Activated CD8-positive, alpha-beta memory T cell treated with anti-CD3 and anti-CD28 coated beads for 36 hours (primary cell): ENCODE measurements around the gene LCE3E. TPM values are rescaled to one million over a fixed set of nuclear protein-coding genes. Genes with fewer than 3 reads are reported as not detected.

Experiments used
- CTCF ChIA-PET: fragments of 350-600 bp; sonication (Branson Sonifier 250); formaldehyde crosslinking; loops from one replicate; lab custom pipeline; 2021; ENCODE audit warnings: antibody characterized with exemption; lab: Charles Lee
- POLR2A ChIA-PET: fragments of 350-600 bp; sonication (Branson Sonifier 250); formaldehyde crosslinking; loops from one replicate; lab custom pipeline; 2021; ENCODE audit warnings: antibody characterized with exemption; lab: Charles Lee
- total RNA-seq, 2 experiments: library from RNA; stranded (reverse); gene quantifications; one replicate each; pipeline ENCODE4 v1.2.3, GENCODE V29; 2021

LCE3E gene
- total RNA-seq, 2 experiments from 2014 or later = not detected

DNA sequence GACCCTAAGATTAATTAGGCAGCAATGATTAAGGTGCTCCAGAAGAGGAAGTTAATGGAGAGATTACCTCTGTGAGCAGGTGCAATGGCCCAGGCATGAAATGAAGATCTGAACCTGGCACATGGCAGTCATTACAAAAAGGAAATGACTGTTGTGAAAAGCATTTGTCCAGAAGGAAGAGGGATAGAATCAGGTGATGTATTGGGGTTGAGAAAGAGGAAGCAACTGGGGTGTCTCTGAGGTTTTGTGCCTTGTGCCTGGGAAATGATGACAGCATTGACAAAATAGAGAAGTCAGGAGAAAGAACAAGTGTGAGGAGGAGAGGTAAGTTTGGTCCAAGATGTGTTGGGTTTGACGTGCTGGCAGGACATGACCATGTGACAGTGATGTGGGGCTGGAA is 46.7 kb downstream of the LCE3E start:
- POLR2A ChIA-PET = no interaction called here

DNA sequence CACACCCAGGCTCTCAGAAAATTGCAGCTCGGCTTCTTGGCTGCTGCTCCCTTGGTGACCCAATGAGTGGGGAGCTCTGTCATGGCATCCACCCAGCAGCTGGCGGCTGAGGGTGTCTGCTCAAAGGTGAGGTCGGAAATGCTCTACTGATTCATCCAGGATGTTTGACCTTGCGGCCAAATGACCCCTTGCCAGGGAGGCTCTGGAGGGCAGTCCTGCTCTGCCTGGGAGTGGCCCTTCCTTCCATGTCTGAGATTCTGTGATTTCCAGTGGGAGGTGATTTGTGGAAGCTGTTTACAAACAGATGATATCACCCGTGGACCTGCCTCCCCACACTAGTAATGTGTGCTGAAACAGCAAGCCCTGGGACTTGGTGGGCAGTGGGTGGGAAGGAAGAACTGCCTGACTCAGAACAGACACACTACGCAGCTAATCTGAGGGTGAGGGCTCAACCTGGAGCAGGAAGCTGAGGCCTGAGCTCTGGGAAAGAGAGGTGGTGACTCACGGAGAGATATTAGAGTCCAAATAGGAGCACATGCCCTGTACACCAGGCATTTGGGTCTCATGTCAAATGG is 49.3 kb downstream of the LCE3E start:
- ChIA-PET POLR2A (no interaction called here), CTCF (no interaction called here)

More for the DNA sequence above, 46.7 kb downstream of the LCE3E start:
- CTCF ChIA-PET = no interaction called here

DNA sequence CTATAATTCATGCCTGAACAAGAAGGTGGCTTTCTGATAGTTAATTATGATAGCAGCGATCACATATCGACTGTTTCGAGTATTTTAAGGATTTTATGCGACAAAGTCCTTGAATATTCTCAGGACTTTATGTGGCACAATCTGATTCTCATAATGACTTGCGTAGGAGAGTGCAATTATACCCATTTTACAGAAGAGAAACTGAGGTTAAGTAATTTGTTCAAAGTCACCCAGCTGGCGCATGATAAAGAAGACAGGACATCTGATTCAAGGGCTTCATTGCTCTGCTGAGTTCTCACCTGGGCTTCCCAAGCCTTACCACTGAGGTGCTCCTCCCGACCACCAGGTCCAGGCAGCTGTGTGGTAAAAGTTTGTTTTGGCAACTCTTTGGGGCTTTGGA is 50.5 kb downstream of the LCE3E start:
- ChIA-PET POLR2A (no interaction called here), CTCF (no interaction called here)

Other genes starting within 250 kb of the LCE3E start
- not detected for gene FLG, start 241.5 kb downstream of the LCE3E start, total RNA-seq
- not detected for gene FLG2, start 206.8 kb downstream of the LCE3E start, total RNA-seq
- gene CRNN, start 152.5 kb downstream of the LCE3E start, total RNA-seq = not detected
- not detected for gene LCE5A, start 56.0 kb downstream of the LCE3E start, total RNA-seq
- not detected for gene CRCT1, start 52.3 kb downstream of the LCE3E start, total RNA-seq
- gene LCE3D, start 13.7 kb upstream of the LCE3E start, total RNA-seq = not detected
- not detected for gene LCE3C, start 33.5 kb upstream of the LCE3E start, total RNA-seq
- not detected for gene LCE3B, start 47.0 kb upstream of the LCE3E start, total RNA-seq
- gene LCE3A, start 56.3 kb upstream of the LCE3E start, total RNA-seq = not detected
- not detected for gene LCE2D, start 96.6 kb upstream of the LCE3E start, total RNA-seq
- gene LCE2C, start 108.5 kb upstream of the LCE3E start, total RNA-seq = not detected
- gene LCE2B, start 119.3 kb upstream of the LCE3E start, total RNA-seq = not detected
- not detected for gene LCE2A, start 131.6 kb upstream of the LCE3E start, total RNA-seq
- not detected for gene LCE4A, start 141.4 kb upstream of the LCE3E start, total RNA-seq
- not detected for gene KPRP, start 191.2 kb upstream of the LCE3E start, total RNA-seq
- not detected for gene LCE1F, start 208.4 kb upstream of the LCE3E start, total RNA-seq
- gene LCE1E, start 219.5 kb upstream of the LCE3E start, total RNA-seq = not detected
- gene LCE1D, start 229.9 kb upstream of the LCE3E start, total RNA-seq = not detected
- gene LCE1C, start 239.9 kb upstream of the LCE3E start, total RNA-seq = not detected
- not detected for gene LCE1B, start 245.2 kb upstream of the LCE3E start, total RNA-seq